ENCODE data around the gene SARDH.

SARDH gene, protein sequence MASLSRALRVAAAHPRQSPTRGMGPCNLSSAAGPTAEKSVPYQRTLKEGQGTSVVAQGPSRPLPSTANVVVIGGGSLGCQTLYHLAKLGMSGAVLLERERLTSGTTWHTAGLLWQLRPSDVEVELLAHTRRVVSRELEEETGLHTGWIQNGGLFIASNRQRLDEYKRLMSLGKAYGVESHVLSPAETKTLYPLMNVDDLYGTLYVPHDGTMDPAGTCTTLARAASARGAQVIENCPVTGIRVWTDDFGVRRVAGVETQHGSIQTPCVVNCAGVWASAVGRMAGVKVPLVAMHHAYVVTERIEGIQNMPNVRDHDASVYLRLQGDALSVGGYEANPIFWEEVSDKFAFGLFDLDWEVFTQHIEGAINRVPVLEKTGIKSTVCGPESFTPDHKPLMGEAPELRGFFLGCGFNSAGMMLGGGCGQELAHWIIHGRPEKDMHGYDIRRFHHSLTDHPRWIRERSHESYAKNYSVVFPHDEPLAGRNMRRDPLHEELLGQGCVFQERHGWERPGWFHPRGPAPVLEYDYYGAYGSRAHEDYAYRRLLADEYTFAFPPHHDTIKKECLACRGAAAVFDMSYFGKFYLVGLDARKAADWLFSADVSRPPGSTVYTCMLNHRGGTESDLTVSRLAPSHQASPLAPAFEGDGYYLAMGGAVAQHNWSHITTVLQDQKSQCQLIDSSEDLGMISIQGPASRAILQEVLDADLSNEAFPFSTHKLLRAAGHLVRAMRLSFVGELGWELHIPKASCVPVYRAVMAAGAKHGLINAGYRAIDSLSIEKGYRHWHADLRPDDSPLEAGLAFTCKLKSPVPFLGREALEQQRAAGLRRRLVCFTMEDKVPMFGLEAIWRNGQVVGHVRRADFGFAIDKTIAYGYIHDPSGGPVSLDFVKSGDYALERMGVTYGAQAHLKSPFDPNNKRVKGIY

DNA sequence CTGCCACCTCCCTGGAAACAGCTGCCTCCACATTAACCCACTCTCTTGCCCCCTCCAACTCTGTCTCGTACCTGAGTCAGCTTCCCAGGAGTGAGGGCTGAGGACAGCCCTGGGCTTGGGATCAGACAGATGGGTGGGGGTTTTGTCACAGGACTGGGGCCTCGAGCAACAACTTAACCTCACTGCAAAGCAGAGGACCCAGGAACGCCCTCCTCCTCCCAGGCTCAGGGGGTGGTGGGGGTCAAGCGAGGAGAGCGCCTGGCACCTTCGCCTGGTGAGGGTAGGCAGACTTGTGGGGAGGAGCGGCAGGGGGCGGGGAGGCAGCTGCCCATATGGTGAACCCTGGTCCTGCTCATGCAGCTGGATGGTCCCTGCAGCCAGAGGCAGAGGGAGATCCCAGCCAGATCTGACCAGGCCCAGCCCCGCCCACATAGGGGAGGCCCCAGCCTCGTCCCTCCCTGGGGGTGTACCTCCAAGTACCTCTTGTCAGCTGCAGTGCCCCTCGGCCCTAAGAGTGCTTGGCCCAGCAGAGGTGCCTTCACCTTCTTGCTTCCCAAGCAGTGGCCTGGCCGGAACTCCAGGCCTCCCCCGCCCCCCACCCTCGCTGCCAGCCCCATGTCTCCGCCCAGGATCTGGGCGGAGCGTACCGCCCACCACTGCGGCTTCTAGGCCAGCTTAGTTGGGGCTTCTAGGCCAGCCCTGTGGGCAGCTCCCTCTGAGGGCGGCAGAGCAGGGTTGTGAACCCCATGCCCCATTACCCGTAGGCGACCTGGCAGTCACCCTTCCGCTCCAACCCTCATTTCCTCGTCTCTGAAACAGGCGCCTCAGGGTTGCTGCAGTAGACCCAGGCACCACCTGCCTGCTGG lies at the start of gene SARDH:
TSS of gene SARDH (minus strand) at position 579 of the 866 bp plus-strand sequence. CDS start 4,179 bp downstream, outside the sequence.
- peak; percentile 80 for DNase-seq

DNA sequence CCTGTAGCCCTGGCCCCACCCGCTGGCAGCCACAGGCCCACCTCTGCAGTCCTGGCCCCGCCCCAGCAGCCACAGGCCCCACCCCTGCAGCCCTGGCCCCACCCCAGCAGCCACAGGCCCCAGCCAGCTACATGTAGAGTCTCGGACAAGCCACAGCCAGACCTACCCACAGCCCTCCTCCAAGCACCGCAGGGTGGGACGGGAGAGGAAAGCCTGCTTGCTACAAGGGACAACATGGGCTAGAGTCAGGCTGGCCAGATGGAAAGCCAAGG lies 49.5 kb upstream of the SARDH start:
- peak; percentile 82 for DNase-seq

DNA sequence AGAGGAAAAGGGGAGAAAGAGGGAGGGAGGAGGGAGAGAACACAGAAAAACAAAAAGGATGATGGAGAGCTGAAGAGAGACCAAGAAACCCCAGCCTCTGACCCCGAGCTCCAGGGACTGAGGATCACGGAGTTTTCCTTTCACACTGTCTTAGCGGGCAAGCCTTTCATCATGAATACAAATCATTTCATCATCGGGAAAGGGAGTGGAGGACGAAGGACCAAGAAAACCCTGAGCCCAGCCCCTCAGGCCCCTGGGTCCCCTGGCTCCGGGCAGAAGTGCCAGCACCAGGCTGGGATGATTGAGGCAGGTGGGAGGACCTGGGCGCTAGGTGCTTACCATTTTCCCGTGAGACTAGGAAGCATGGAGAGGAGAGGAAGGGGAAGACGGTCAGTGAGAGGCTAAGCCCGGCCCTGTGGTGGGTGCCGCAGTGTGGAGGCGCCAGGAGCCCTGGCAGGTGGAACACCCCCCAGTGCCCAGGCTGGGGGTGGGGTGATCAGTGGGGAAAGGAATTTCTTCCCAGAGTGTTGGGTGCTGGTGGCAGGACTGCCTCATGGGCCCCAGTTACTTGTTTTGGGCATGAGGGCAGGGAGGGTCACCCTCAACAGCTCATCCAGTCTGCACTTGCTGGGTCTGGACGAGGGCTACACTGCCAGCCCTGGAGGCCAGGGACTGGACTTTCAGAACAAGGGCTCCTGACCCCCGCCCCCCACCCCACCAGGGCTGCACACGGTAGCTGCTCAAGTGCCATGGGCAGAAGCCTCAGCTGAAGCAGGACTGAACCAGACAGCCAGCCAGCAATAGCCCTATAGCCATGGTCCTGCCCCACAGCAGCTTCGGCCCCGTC lies 49.0 kb upstream of the SARDH start:
- DNase-seq, result no peak

DNA sequence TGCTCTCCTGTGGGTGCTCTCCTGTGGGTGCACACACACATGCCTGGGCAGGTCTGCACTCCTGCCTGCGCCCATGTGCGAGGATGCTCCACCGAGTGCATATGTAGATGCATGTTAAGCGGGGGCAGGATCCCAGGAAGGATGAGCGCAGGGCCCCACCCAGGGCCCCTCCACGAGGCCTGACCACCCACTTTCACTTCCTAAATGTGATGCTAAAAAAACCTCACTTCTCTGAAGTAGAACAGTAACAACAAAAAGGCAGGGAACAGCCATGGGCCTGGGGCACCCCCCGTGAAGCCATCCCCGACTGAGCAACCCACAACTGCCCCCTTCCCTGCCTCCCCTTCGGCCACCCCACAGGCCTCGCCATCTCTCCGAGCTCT lies 48.2 kb upstream of the SARDH start:
- no peak for DNase-seq

DNA sequence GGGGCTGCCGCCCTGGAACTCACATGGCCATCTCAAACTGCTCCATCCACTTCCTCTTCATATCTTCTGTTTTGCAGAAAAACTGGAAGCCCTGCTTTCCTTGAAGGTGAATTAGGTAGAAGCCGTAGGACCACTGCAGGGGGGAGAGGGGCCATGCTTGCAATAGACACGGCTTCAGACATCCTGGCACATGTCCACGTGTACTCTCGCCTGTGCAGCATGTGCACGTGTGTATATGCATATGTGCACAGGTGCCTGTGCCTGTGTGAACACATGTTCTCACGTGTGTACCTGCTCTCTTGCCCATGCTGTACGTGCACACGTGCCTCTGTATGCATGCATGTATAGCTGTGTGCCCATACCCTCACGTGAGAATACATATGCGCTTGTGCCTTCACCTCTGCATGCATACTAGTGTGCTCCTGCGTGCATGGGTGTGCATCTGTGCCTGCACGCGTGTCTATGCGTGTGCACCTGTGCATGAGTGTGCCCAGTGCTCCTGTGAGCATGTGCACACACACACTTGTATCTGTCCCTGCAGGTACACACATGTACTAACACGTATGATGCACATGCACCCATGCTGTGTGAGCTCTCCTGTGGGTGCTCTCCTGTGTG lies 47.7 kb upstream of the SARDH start:
- no peak for DNase-seq

DNA sequence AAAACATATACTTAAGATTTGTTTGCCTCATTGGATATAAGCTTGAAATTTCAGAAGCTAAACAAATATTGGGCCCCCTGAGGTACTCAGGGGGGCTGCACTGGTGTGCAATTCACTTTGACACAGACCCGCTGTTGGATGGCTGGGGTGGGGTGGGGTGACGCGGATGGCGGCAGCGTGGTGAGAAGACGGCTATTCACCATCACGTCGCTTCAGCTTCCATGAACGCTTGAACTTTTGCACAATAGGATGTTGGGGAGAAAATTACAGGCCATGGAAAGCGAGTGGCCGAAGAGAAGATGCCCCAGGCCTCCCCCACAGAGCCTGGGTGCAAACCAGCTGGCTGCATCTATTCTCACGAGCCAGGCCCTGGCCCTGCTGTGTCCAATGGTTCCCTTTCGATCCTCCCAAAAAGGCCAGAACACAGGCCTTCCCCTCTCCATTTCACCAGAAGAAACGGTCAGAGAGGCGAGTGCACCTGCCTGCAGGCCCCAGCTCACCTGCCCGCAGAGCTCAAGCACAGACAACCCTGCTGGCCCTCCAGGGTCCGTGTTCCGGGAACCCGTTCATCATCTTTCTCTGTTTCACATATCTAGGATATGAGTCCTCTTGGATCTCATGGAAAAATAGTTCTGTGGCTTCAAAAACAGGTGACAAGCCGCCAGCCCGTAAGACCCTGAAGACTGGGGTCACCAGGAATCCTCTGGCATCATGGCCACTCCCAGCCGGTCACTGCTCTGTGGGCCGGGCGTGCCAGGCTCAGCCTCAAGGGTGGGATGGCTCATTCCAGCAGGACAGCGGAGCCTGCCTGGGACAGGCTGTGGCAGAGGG lies 46.8 kb upstream of the SARDH start:
- DNase-seq, result no peak

DNA sequence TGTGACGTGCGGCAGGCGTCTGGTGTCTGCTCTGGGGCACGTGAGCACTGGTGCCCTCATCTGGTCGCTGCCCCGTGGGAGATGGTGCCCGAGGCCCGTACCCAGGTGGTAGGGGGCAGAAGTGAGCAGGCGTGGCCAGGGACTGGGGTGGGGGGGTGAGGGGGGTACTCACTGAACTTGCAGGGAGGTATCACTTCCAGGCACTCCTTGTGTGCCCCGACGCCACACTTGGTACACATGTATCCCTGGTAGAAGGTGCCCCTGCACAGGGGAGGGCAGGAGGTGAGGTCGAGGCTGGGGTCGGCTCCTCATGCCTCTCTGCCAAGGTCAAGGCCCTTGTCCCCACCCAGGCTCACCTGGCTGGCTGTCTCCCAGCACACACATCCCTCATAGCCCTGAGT lies 45.2 kb upstream of the SARDH start:
- DNase-seq, result no peak

DNA sequence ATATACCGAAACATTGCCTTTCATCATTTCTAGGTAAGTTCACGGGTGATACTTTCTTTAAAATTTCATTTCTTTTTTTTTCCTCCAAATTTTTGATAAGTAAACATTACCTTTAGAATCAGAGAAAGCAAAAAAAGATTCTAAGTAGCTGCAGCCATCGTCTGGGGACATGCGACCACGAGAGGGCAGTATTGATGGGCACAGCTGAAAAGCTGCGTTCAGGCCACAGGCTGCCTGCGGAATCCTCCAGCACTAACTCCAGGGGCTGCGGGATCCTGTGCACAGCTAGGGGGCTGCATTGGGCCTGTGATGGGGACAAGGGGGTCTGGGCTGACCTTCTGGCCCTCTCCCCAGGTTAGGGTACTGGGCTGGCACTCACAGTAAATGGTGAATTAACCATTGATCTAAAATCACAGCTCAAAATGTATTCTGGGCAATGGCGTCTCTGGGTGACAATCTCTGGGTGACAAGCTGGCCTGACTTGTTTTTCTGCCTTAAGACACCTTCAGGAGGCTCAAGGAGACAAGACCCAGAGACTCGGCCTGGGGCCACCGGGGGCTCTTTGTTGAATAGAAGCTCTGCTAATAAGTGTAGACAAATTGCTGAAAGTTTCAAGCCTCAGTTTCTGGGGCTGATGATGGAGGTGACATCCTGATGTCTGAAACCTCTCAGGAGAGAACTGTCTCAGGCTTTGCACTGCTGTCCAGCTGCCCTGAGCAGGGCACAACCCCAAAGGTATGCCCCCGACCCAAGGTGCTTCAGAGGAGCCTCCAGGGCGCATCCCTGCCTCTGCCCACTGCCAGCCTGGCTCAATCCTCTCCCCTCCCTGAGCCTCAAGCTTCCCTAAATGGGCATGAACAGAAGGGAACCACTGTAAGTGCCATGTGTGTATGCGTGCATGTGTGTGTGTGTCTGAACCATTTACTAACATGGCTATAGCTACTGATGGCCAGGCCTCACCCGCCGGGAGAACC lies 44.3 kb upstream of the SARDH start:
- DNase-seq, result peak; percentile 80

DNA sequence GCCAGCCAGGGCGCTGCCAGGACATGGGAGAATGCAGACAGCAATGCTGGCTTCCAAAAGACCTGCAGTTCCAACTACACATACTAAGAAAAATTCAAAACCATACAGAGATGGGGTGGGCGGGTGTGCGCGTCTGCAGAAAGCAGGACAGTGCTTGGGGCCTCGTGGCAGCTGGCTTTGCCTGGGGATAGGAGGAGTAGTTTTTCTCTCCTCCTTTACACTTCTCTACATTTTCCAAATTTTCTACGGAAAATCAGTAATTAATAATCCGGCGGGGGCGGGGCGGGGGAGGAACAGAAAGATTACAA lies 43.6 kb upstream of the SARDH start:
- no peak for DNase-seq

DNA sequence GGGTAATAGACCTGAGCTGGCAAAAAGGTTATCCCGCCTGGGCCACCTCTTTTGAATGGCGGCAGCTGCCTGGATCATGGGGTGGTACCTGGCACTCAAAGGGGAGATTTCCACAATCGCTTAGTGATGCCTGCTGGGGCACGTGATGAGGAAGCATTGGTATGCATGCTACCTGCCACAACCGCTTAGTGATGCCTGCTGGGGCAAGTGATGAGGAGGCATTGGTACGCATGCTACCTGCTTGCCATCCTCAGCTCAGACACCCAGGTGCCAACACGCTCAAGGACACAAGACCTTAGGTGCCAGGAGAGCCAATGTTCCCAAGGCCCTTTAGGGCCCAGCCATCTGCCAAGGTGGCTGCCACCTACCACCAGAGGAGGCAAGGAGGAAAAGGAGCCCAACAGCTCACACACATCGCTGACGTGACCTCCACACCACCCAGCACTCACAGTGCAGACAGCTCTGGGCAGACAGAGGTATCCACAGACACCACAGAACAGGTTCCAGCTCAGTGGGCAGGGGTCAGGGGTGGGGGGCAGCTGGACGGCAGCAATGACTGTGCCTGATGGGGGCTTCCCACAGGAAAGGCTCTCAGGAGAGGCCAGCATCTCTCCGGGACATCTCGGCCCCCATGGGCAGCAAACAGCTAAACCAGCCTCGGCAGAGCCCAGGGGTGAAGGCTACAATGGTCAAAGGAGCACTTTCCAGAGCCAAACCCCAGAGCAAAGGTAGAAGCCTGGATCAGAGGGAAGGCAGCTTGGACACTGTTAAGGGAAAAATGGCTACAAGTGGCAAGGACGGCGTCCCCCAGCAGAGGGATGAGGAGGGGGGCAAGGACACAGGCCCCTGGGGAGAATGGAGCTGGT lies 43.0 kb upstream of the SARDH start:
- no peak for DNase-seq

DNA sequence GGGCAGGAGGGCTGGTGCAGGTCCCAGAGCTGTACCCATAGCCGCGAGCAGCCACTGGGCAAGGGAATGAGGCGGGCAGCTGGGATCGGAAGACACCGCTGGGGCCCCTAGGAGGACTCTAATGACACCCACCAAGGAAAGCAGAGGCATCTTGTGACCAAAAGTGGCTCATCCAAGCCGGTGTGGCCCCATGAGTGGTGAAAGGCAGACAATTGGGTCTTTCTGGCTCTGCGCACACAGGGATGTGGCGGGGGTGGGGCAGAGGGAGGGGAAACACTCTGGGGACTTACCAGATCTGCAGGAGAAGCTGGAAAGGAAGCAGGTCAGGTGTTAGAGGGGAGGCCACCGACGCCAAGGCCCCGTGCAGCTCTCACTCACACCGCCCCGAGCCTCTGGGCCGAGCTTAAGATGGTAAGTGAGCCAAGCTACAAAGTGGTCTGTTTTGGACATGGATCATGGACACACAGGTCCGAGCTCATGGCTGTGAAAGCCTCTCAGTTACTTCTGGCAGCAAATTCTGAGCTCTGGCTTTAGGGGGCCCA lies 42.3 kb upstream of the SARDH start:
- DNase-seq, result no peak

DNA sequence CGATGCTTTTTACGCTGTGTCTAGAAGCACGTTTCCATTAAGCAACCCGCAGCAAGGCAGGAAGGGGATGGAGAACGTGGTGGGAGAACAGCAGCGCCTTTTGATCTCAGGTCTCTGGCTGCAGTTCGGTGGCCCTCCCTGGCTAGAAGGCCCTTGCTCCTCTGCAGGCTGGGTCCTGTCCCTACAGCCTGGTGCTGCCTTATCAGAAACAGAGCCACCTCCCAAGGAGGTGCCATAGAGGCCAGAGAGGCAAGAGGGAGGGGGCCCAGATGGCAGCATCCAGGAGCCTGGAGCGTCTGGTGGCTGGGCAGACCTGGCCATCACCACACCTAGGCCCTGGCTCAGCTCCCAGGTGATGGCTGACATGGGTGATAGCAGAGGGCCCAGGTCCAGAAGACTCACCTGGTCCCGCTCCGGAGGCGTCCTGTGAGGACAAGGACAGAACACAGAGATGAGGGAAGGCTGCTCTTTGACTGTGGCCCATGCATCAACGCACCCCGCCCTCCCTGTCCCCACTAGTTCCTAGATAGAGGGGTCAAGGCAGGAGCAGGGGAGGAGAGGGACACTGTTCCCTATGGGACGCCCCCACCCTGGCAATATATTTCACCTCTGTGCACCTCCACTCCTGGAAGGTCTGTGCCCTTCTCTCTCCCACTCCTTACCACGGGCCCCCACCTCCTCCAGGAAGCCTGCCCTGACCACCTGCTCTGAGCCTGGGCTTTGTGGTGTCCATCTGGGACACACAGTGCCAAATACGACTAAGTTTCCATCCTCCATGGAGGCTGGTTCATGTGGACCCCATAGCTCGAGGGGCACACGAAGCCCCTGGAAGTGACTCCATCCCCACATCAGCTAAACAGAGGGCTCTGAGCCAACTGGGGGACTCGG lies 41.6 kb upstream of the SARDH start:
- DNase-seq, result no peak

DNA sequence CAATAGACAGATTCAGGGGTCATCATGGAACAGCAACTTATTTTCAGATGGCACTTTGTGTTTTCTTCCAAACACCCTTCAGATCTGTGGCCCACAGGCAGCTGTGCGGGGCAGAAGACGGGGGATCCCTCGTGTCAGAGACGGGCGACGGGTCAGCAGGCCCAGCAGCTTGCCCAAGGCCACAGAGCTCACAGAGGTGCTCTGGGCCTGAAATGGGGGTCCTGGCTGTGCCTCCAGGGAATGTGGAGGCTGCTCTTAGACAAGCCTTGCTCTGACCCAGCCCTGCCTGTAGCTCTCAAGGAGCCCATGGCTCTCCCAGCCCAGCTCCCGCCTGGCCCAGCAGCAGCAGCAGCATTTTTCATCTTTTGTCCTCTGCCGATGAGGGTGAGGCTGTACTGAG lies 40.9 kb upstream of the SARDH start:
- no peak for DNase-seq

DNA sequence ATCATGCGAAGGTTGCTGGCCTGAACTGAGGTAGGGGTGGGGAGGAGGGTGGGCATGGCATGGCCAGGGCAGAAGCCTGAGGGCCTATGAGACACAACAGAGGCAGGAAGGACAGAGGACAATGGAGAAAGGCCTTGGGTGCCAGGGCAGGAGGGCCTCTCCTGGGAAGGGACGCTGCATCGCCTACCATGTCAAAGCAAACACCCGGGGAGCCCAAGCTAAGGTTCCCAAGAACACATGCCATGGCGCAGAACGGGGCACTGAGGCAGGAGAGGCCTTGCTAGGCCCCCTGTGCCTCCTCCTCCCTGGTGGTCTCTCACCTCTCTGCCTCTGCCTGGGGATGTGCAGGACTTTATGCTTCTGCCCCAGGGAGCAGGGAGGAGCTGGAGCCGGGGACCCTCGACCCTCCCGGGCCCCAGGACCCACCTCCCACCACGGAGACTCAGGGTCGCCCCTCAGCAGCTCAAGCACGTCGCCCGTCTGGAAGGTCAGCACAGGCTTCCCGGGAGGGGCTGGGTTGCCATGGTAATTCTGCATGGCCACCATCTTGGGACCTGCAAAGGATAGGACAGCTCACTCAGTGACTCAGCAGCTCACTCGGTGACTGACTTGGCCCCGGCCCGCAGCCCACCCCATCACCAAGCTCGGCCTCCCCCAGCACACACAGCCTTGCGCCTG lies 40.3 kb upstream of the SARDH start:
- DNase-seq, result no peak

DNA sequence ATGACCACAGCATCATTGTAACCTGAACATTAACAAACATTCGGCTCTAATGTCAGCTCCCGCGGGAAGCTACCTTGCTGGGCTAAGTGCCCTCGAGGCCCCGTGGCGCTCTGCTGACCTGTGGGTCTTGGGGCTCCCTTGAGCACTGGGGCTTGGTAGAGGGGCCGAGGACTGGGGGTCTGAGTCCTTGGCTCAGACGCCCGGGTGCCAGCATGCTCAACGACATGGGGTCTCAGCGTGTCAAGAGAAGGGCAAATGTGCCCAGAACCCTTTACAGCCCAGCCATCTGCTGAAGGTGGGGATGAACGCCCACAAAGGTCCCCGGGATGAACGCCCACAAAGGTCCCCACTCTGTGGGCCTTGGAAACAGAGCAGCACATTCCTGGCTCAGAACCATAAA lies 39.7 kb upstream of the SARDH start:
- DNase-seq, result no peak

DNA sequence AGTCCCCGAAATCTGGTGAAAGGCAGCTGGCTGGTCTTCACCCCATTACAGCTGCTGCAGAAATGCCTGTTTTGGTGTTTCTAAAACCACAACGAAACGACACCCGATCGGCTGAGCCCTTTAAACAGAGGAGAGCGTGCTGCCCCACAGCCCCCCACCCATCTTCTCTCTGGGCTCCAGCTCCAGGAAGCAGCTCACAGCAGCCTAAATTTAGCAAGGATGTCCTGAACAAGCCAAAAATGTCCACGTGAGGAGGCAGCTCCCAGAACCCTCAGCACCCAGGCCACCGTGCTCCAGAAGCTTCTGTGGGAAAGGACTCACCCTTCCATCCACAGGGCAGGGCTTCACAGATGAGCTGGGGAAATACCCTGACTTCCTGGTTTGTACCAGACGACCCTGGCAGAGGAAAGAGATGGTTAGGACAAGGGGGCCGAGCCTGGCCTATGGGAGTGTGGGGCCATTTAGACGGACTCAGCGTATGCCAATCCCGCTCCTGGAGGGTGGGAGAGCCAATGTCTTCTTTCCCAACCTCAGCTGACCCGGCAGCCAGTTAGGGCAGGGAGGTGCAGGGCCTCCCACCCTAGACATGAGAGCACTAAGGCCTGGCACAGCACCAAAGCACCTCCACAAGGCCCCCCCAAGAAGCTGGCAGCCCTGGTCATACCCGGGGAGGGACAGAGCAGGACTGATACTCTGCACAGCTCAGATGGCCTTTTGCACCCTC lies 39.1 kb upstream of the SARDH start:
- DNase-seq, result no peak
